Dedifferentiated amniotic fluid mesenchymal stem cell (primary cell): ENCODE results near the gene PRRX1.

Experiments
- DNase-seq: peaks from one replicate; pipeline ENCODE4 v3.0.0-alpha.2; 2016; ENCODE audit errors: extremely low spot score

The PRRX1 gene

GRCh38 chr1:170720661-170721060, 56.7 kb downstream of the PRRX1 start:
- DNase-seq: no peak

GRCh38 chr1:170721621-170722020, 57.7 kb downstream of the PRRX1 start:
- DNase-seq: no peak

- DNase-seq: no peak
Measured at GRCh38 chr1:170723518-170723917, 59.6 kb downstream of the PRRX1 start.

GRCh38 chr1:170725326-170725725, 61.4 kb downstream of the PRRX1 start:
- no peak for DNase-seq

- no peak for DNase-seq
Measured at GRCh38 chr1:170727963-170728362, 64.0 kb downstream of the PRRX1 start.

GRCh38 chr1:170729225-170730002, 65.5 kb downstream of the PRRX1 start:
- peak; percentile 35 for DNase-seq

- no peak for DNase-seq
Measured at GRCh38 chr1:170730014-170730413, 66.1 kb downstream of the PRRX1 start.

- no peak for DNase-seq
Measured at GRCh38 chr1:170730438-170730837, 66.5 kb downstream of the PRRX1 start.

- no peak for DNase-seq
Measured at GRCh38 chr1:170731566-170732251, 67.8 kb downstream of the PRRX1 start.

GRCh38 chr1:170732252-170732588, 68.3 kb downstream of the PRRX1 start:
- peak; percentile 79 for DNase-seq

- peak; percentile 66 for DNase-seq
Measured at GRCh38 chr1:170734412-170735175, 70.7 kb downstream of the PRRX1 start.

- no peak for DNase-seq
Measured at GRCh38 chr1:170735366-170736263, 71.7 kb downstream of the PRRX1 start.

GRCh38 chr1:170739803-170740202, 75.9 kb downstream of the PRRX1 start:
- no peak for DNase-seq

GRCh38 chr1:170741678-170742077, 77.7 kb downstream of the PRRX1 start:
- no peak for DNase-seq

GRCh38 chr1:170742600-170742999, 78.7 kb downstream of the PRRX1 start:
- no peak for DNase-seq

GRCh38 chr1:170743083-170743482, 79.2 kb downstream of the PRRX1 start:
- no peak for DNase-seq

GRCh38 chr1:170749549-170749948, 85.6 kb downstream of the PRRX1 start:
- DNase-seq: peak; percentile 45

- DNase-seq: no peak
Measured at GRCh38 chr1:170749959-170750358, 86.0 kb downstream of the PRRX1 start.

- no peak for DNase-seq
Measured at GRCh38 chr1:170755795-170756194, 91.9 kb downstream of the PRRX1 start.

- DNase-seq: no peak
Measured at GRCh38 chr1:170758992-170759391, 95.1 kb downstream of the PRRX1 start.

- DNase-seq: no peak
Measured at GRCh38 chr1:170765279-170765678, 101.3 kb downstream of the PRRX1 start.
